GM12801 (cell line): ENCODE results near the gene LONRF2.

ENCODE experiments used
- TF ChIP-seq, protein P1 (sequence below): IDR thresholded peaks from one replicate; pipeline ENCODE4 v1.5.1; 2011; ENCODE audit warnings: control low read depth; ENCODE audit not compliant: insufficient read length; ENCODE audit errors: extremely low read depth

LONRF2 gene

DNA sequence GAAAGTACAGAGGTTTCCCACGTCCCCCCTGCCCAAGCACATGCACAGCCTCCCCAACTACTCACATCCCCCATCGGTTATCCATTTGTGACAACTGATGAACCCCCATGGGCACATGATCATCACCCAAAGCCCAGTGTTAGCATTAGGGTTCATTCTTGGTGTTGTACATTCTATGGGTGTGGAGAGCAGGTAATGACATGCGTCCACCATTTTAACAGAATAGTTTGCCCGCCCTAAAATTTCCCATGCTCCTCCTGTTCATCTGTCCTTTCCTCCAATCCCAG, 74.3 kb downstream of the LONRF2 start:
- TF ChIP-seq, protein P1, sequence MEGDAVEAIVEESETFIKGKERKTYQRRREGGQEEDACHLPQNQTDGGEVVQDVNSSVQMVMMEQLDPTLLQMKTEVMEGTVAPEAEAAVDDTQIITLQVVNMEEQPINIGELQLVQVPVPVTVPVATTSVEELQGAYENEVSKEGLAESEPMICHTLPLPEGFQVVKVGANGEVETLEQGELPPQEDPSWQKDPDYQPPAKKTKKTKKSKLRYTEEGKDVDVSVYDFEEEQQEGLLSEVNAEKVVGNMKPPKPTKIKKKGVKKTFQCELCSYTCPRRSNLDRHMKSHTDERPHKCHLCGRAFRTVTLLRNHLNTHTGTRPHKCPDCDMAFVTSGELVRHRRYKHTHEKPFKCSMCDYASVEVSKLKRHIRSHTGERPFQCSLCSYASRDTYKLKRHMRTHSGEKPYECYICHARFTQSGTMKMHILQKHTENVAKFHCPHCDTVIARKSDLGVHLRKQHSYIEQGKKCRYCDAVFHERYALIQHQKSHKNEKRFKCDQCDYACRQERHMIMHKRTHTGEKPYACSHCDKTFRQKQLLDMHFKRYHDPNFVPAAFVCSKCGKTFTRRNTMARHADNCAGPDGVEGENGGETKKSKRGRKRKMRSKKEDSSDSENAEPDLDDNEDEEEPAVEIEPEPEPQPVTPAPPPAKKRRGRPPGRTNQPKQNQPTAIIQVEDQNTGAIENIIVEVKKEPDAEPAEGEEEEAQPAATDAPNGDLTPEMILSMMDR, result no peak

- TF ChIP-seq, protein P1, result no peak
Observed at GRCh38 chr2:100247256-100248043, 74.9 kb downstream of the LONRF2 start.

DNA sequence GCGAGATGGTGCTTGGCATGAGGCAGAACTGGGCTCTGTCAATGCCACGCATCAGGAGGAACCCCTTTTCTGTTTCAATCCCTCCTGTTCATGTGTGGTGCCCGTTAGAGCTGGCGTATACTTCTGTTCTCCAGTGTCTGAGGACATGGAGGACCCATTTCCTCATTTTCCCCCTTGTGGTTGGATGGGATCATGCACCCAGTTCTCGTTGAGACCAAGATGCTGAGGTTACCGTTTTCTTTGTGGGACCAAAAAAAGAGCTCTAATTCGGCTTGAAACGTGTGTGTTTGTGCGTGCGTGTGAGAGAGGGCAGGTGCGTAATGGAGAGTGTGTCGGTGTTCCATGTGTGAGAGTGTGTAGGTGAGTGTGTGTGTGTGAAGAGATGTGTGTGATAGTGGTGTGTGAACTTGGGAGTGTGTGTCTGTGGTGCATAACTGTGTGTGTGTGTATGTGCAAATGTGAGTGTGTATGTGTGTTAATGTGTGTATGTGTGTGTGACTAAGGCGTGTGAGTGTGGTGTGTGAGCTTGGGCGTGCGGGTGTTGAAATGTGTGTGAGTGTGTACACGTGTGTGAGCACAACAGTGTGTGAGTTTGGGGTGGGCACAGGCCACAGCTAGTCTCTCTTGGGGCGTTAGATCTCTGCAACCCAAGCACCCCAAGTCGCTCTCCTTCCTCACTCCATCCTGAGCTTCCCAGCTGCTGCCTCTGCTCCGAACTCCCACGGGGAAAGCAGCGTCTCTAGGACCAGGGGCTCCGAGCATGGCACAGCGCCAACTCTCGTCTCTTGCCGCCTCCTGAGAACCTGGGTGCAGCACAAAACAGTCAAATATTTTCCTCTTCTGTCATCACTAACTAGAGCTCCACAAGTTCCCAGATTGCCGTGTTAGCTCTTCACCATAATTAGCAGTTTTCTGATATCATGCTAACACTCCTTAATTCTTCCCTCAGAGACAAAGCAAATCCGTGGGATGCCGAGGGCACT, 75.8 kb downstream of the LONRF2 start:
- TF ChIP-seq, protein P1, result no peak

DNA sequence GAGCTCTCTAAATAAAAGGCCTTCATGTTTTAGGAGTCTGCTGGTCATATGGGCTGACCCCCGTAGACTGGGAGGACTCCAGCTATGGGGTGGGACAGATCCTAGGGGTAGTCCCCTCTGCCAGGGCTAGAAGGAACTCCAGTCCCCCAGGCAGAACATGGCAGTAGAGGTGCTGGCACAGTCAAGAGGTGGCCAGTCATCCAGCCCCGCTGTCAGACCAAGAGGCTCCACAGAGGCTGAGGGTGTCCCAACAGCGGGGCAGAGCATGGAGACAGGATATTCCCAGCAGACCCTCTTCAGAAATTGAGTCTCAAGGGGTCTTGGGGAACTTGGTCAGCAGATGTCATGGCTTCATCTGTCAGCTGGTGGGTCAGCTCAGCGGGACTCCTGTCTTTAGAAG, 76.6 kb downstream of the LONRF2 start:
- TF ChIP-seq, protein P1, result no peak

DNA sequence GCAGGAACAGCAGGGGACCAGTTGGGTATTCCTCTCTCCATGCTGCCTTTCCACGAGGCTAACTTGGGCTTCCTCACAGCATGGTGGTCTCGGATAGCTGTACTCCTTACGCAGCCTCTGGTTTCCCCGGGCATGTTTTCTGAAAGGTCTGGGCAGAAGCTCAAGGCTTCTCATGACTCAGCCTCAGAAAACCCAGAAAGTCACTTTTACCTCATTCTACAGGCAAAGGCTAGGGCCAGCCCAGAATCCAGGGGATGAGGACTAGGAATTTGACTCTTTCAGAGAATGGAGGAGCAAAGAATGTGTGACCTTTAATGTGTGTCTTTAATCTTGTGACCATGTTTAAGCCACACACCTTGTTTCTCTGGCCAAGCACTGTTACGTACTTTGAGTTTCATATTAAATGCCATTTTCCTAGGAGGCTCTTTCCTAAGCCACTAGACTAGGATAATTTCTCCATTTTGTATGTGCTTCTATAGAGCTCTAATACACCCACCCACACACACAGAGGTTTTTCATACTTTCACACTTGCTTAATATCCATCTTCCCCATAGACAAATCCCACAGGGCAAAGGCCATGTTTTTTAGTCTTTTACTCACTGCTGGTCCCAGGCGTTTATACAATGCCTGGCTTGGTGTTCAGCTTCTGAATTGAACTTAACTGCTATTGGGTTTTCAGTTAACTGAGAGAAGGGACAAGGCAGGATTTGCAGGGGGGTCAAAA, 77.3 kb downstream of the LONRF2 start:
- TF ChIP-seq, protein P1, result no peak

GRCh38 chr2:100243631-100244030, 78.7 kb downstream of the LONRF2 start:
- TF ChIP-seq, protein P1, result no peak
